Activated CD4-positive, alpha-beta memory T cell treated with anti-CD3 and anti-CD28 coated beads for 36 hours (primary cell): ENCODE data around the gene TRIM56. TPM values are rescaled to one million over a fixed set of nuclear protein-coding genes. Genes with fewer than 3 reads are reported as not detected.
"Not testable (repeated sequence)": the region's sequence is repeated elsewhere in the genome, so short reads cannot be mapped to it uniquely, and the experiment has no call there.

ENCODE experiments used
- CTCF ChIA-PET: fragments of 350-600 bp; sonication (Branson Sonifier 250); formaldehyde crosslinking; loops from one replicate; lab custom pipeline; 2021; ENCODE audit warnings: antibody characterized with exemption, inconsistent platforms; lab: Charles Lee
- POLR2A ChIA-PET: fragments of 350-600 bp; sonication (Branson Sonifier 250); formaldehyde crosslinking; loops from one replicate; lab custom pipeline; 2021; ENCODE audit warnings: antibody characterized with exemption; lab: Charles Lee
- DNase-seq: peaks from one replicate; pipeline ENCODE4 v3.0.0-alpha.2; 2020
- H3K27ac Mint-ChIP-seq: one replicate; pipeline ENCODE4 v1.8.0; 2021; ENCODE audit warnings: mixed read lengths
- H3K27me3 Mint-ChIP-seq: one replicate; pipeline ENCODE4 v1.8.0; 2021; ENCODE audit warnings: mixed read lengths
- H3K36me3 Mint-ChIP-seq: one replicate; pipeline ENCODE4 v1.8.0; 2021; ENCODE audit warnings: mixed read lengths
- H3K4me1 Mint-ChIP-seq: one replicate; pipeline ENCODE4 v1.8.0; 2021; ENCODE audit warnings: low read depth, mixed read lengths
- H3K4me3 Mint-ChIP-seq: one replicate; pipeline ENCODE4 v1.8.0; 2021; ENCODE audit warnings: mild to moderate bottlenecking, mixed read lengths
- H3K9me3 Mint-ChIP-seq: one replicate; pipeline ENCODE4 v1.8.0; 2021; ENCODE audit warnings: mixed read lengths
- intact Hi-C: fragments of 100-400 bp; cut with micrococcal nuclease; formaldehyde crosslinking; loops from one replicate; pipeline ENCODE4 v1.15.1; 2023
- total RNA-seq, 2 experiments: library from RNA; stranded (reverse); gene quantifications; one replicate each; pipeline ENCODE4 v1.2.3, GENCODE V29; 2021

The TRIM56 gene
- total RNA-seq, 2 experiments from 2014 or later = 42.3 to 44.5 TPM

- H3K27ac Mint-ChIP-seq, H3K4me3 Mint-ChIP-seq, CTCF ChIA-PET, H3K36me3 Mint-ChIP-seq, POLR2A ChIA-PET, DNase-seq, intact Hi-C loops, H3K9me3 Mint-ChIP-seq: not testable (repeated sequence)
- H3K27me3 Mint-ChIP-seq = peaks cover 27% of the 10 kb centered on the region
- peaks cover 11% of the 10 kb centered on the region for H3K4me1 Mint-ChIP-seq
These were observed 18.4 kb downstream of the TRIM56 start for GRCh38 chr7:101103701-101104100.

- Mint-ChIP-seq H3K36me3 (no peaks in the 10 kb centered on the region), H3K27ac (no peak overlapping the region), H3K4me1 (peaks cover 11% of the 10 kb centered on the region), H3K9me3 (no peaks in the 10 kb centered on the region), H3K4me3 (no peak overlapping the region), H3K27me3 (peaks cover 27% of the 10 kb centered on the region)
- intact Hi-C loops = no loop called here
- ChIA-PET POLR2A (no interaction called here), CTCF (interaction anchor here (1.4 kb wide), 1 partner anchor 40 kb away, joined by 5 read pairs; no protein-coding TSS in a partner anchor)
- DNase-seq = no peak
These were observed 19.0 kb downstream of the TRIM56 start for GRCh38 chr7:101104193-101104713.

DNA sequence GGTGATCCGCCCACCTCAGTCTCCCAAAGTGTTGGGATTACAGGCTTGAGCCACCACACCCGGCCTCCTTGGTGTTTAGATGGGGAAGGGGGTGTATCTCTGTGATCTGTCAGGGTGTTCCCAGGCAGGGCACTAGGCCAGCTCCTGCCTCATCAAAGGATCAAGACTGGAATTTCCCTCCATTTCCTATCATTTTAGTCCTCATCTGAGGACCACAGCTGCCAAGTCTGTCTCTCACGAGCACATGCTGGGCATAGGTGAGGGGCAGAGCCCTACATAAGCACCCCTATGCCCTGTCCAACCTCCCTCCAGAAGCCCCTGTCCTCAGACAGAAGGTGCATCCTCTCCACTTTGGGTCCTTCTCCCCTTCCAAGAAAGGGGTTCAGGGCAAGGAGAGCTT, 19.5 kb downstream of the TRIM56 start:
- Mint-ChIP-seq H3K27ac (no peak overlapping the region), H3K36me3 (no peaks in the 10 kb centered on the region), H3K27me3 (peaks cover 27% of the 10 kb centered on the region), H3K4me3 (no peak overlapping the region), H3K9me3 (no peaks in the 10 kb centered on the region), H3K4me1 (peaks cover 8% of the 10 kb centered on the region)
- ChIA-PET POLR2A (no interaction called here), CTCF (interaction anchor here (1.4 kb wide), 1 partner anchor 39 kb away, joined by 5 read pairs; no protein-coding TSS in a partner anchor)
- intact Hi-C loops = no loop called here
- DNase-seq = no peak

- peaks cover 27% of the 10 kb centered on the region for H3K27me3 Mint-ChIP-seq
- H3K9me3 Mint-ChIP-seq, POLR2A ChIA-PET, H3K4me1 Mint-ChIP-seq, H3K27ac Mint-ChIP-seq, H3K4me3 Mint-ChIP-seq, intact Hi-C loops, DNase-seq, H3K36me3 Mint-ChIP-seq: not testable (repeated sequence)
- CTCF ChIA-PET = interaction anchor here (0.6 to 1.4 kb wide), 2 partner anchors 39 to 285 kb away, joined by 4 to 5 read pairs; no protein-coding TSS in a partner anchor
These were observed 20.0 kb downstream of the TRIM56 start for GRCh38 chr7:101105248-101105647.

DNA sequence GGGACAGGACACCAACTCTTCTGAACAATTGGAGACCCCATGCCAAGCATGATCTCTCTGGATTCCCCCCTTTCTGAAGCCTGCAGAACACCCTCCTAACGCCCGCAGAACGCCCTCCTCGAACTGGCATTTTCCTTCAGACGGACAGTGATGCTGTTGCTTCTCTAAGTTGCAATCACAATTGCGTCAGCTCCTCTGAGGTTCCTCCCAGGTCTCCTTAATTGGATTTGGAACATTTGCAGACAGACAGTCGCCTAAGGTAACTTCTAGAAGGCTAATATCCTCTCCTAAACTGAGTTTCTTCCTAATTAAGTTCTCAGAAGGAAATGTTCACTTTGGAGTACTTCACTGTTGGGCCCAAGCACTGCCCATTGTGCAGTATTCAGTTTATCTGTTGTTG, 21.1 kb downstream of the TRIM56 start:
- DNase-seq = no peak
- H3K27me3 Mint-ChIP-seq = peaks cover 22% of the 10 kb centered on the region
- ChIA-PET CTCF (interaction anchor here (1.0 to 1.1 kb wide), 2 partner anchors 17 to 38 kb away, joined by 3 to 6 read pairs; no protein-coding TSS in a partner anchor), POLR2A (no interaction called here)
- H3K4me3 Mint-ChIP-seq = no peak overlapping the region
- H3K36me3 Mint-ChIP-seq = no peaks in the 10 kb centered on the region
- H3K9me3 Mint-ChIP-seq = no peaks in the 10 kb centered on the region
- H3K4me1 Mint-ChIP-seq = no peaks in the 10 kb centered on the region
- H3K27ac Mint-ChIP-seq = no peak overlapping the region
- intact Hi-C loops = no loop called here

DNA sequence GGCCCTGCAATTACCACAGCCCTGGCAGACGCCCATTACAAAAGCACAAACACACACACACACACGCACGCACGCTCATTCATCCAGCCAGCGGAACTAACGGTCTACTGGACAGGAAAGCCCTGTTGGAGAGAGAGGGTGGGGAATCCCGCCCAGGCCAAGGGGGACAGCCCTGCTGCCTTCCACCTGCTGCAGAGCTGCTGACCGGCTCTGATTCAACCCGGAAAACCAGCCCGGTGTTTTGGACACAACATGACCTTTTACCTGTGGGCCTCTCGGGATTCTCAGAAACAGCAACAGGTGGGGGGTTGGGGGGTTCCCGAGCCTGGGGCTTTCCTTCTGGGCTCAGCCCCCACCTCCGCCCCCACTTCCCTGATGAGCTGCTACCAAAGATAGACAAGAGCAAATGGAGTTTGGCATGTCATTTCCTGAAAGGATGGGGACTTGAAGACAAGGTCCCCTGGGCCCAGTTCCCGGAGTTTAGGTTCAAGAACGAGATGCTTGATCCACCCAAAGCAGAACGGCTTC, 23.1 kb downstream of the TRIM56 start:
- Mint-ChIP-seq H3K27me3 (peaks cover 12% of the 10 kb centered on the region), H3K4me3 (no peak overlapping the region), H3K9me3 (no peaks in the 10 kb centered on the region), H3K4me1 (no peaks in the 10 kb centered on the region), H3K36me3 (no peaks in the 10 kb centered on the region), H3K27ac (no peak overlapping the region)
- ChIA-PET POLR2A (no interaction called here), CTCF (interaction anchor here (1.0 to 1.9 kb wide), 2 partner anchors 36 to 84 kb away, joined by 3 to 9 read pairs; no protein-coding TSS in a partner anchor)
- intact Hi-C loops = no loop called here
- DNase-seq = no peak

DNA sequence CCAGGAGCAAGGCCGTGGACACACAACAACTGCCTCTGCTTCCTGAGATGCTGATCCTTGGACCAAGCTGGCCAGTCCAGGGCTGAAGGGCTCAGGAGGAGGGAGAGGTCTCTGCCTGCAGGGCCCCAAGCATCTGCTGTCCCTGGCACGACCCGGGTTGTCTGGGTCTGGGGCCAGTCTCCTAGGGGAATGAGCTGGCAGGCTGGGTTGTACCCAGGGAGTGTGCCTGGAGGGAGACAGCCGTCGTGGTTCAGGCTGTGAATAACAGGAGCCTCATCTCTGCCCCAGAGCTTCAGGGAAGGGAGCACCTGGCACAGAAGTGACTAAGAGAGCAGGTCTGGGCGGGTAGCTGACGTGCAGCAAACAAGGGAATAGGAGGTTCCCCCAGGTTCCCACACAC, 23.7 kb downstream of the TRIM56 start:
- ChIA-PET CTCF (interaction anchor here (1.5 to 1.9 kb wide), 2 partner anchors 32 to 35 kb away, joined by 4 to 9 read pairs; no protein-coding TSS in a partner anchor), POLR2A (no interaction called here)
- H3K36me3 Mint-ChIP-seq = no peaks in the 10 kb centered on the region
- DNase-seq = no peak
- no peak overlapping the region for H3K27ac Mint-ChIP-seq
- H3K4me3 Mint-ChIP-seq = no peak overlapping the region
- intact Hi-C loops = no loop called here
- H3K4me1 Mint-ChIP-seq = no peaks in the 10 kb centered on the region
- H3K27me3 Mint-ChIP-seq = peaks cover 12% of the 10 kb centered on the region
- no peaks in the 10 kb centered on the region for H3K9me3 Mint-ChIP-seq

GRCh38 chr7:101109368-101109767, 24.1 kb downstream of the TRIM56 start:
- DNase-seq = no peak
- POLR2A ChIA-PET = no interaction called here
- intact Hi-C loops = no loop called here
- Mint-ChIP-seq H3K4me3 (no peak overlapping the region), H3K9me3 (no peaks in the 10 kb centered on the region), H3K27me3 (peaks cover 12% of the 10 kb centered on the region), H3K36me3 (no peaks in the 10 kb centered on the region), H3K27ac (no peak overlapping the region), H3K4me1 (no peaks in the 10 kb centered on the region)
- CTCF ChIA-PET = interaction anchor here (1.5 to 1.9 kb wide), 2 partner anchors 32 to 35 kb away, joined by 4 to 9 read pairs; no protein-coding TSS in a partner anchor

DNA sequence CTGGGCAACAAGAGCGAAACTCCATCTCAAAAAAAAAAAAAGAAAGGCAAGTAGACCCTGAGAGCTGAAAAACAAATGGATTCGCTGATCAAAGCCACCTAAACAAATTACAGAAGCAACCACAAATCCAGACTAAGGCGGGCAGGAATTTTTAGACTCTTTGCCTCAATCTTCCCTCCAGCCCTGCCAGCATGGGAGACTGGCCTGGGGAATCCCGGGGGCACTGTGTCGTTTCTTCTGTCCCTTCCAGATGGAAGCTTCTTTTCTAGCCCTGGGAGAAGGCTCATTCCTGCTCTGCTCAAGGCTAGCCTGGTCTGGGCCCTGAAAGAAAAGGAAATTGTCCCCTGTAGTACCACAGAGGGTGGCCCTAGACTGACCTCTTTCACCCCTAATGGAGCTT, 26.0 kb downstream of the TRIM56 start:
- peaks cover 7% of the 10 kb centered on the region for H3K27me3 Mint-ChIP-seq
- H3K27ac Mint-ChIP-seq = no peak overlapping the region
- H3K4me3 Mint-ChIP-seq = no peak overlapping the region
- no peaks in the 10 kb centered on the region for H3K4me1 Mint-ChIP-seq
- H3K36me3 Mint-ChIP-seq = no peaks in the 10 kb centered on the region
- no peaks in the 10 kb centered on the region for H3K9me3 Mint-ChIP-seq
- intact Hi-C loops = no loop called here
- CTCF ChIA-PET = interaction anchor here (0.8 to 0.9 kb wide), 2 partner anchors 31 to 53 kb away, joined by 3 read pairs; no protein-coding TSS in a partner anchor
- POLR2A ChIA-PET = no interaction called here
- no peak for DNase-seq

GRCh38 chr7:101112233-101112632, 27.0 kb downstream of the TRIM56 start:
- no peaks in the 10 kb centered on the region for H3K4me1 Mint-ChIP-seq
- H3K36me3 Mint-ChIP-seq = no peaks in the 10 kb centered on the region
- no peak overlapping the region for H3K27ac Mint-ChIP-seq
- intact Hi-C loops = no loop called here
- ChIA-PET CTCF (interaction anchor here (0.9 kb wide), 1 partner anchor 54 kb away, joined by 3 read pairs; no protein-coding TSS in a partner anchor), POLR2A (no interaction called here)
- H3K9me3 Mint-ChIP-seq = no peaks in the 10 kb centered on the region
- H3K27me3 Mint-ChIP-seq = peaks cover 6% of the 10 kb centered on the region
- no peak overlapping the region for H3K4me3 Mint-ChIP-seq
- no peak for DNase-seq

- POLR2A ChIA-PET, H3K27me3 Mint-ChIP-seq, H3K4me1 Mint-ChIP-seq, H3K9me3 Mint-ChIP-seq, DNase-seq, H3K36me3 Mint-ChIP-seq, H3K4me3 Mint-ChIP-seq, intact Hi-C loops, H3K27ac Mint-ChIP-seq: not testable (repeated sequence)
- CTCF ChIA-PET = interaction anchor here (1.3 kb wide), 2 partner anchors 16 to 31 kb away, joined by 3 read pairs; no protein-coding TSS in a partner anchor
These were observed 27.9 kb downstream of the TRIM56 start for GRCh38 chr7:101113140-101113539.

GRCh38 chr7:101113836-101114235, 28.6 kb downstream of the TRIM56 start:
- intact Hi-C loops = no loop called here
- Mint-ChIP-seq H3K36me3 (no peaks in the 10 kb centered on the region), H3K9me3 (no peaks in the 10 kb centered on the region), H3K4me1 (no peaks in the 10 kb centered on the region), H3K4me3 (no peak overlapping the region), H3K27ac (no peak overlapping the region), H3K27me3 (peaks cover 2% of the 10 kb centered on the region)
- ChIA-PET CTCF (interaction anchor here (1.3 kb wide), 2 partner anchors 17 to 30 kb away, joined by 3 read pairs; no protein-coding TSS in a partner anchor), POLR2A (no interaction called here)
- no peak for DNase-seq
